K562 (cell line): ENCODE results near the gene USP37. TPM values are rescaled to one million over a fixed set of nuclear protein-coding genes. Genes with fewer than 3 reads are reported as not detected.

Experiments used
- ATAC-seq: fragments of 200-7000 bp; cut with Tn5 transposase; 3 replicates; pipeline ENCODE4 v1.9.1; 2020; ENCODE audit warnings: moderate library complexity
- BruUV-seq: library from RNA; stranded (reverse); fragments of 400-500 nt; replicated peaks from 2 replicates; lab custom pipeline; 2021; lab: Mats Ljungman, UMichigan
- CTCF ChIA-PET: fragments of 300-600 bp; formaldehyde crosslinking; extraction: SDS; loops from one replicate; lab custom pipeline; 2021; ENCODE audit warnings: low intra/inter-chr PET ratio; lab: Yijun Ruan, JAX
- POLR2A ChIA-PET: fragments of 300-600, 350-650 bp; sonication (Branson Sonifier 250); formaldehyde crosslinking; extraction: SDS; loops from one replicate; lab custom pipeline; 2021; ENCODE audit warnings: antibody characterized with exemption, inconsistent platforms; lab: Yijun Ruan, JAX
- DNase-seq, 4 experiments: peaks; one replicate each; pipeline versions ENCODE4 v3.0.0 to v3.0.0-alpha.2; 2011 to 2018; ENCODE audit warnings: low spot score in 3 of 4, mixed read lengths in 3 of 4; ENCODE audit errors: extremely low read depth in 1 of 4
- FAIRE-seq: peaks from 2 replicates; lab custom pipeline; 2011; peaks lifted over from hg19 to GRCh38; lab: Jason Lieb, UNC
- H2AFZ ChIP-seq: 2 replicates; pipeline ENCODE4 v1.6.0; 2011; ENCODE audit warnings: low read depth, low read length, control low read depth, inconsistent platforms
- H3K27ac ChIP-seq: fragments of 200-600 bp; 3 replicates; pipeline ENCODE4 v1.8.0; 2011; ENCODE audit warnings: low read depth, mild to moderate bottlenecking, control low read depth, inconsistent platforms, low read length, moderate library complexity, mixed read lengths; ENCODE audit errors: extremely low read depth
- H3K27me3 ChIP-seq, 2 experiments: fragments of 300-600 bp in 1 of 2; 2 replicates in 1 of 2; 3 replicates in 1 of 2; pipeline versions ENCODE4 v1.6.0 to v1.8.0; 2011; ENCODE audit warnings: inconsistent platforms in 2 of 2, low read length in 2 of 2, mild to moderate bottlenecking in 1 of 2, mixed read lengths in 1 of 2, moderate library complexity in 1 of 2; ENCODE audit not compliant: control insufficient read depth in 2 of 2, insufficient read depth in 2 of 2
- H3K36me3 ChIP-seq: fragments of 300-600 bp; 3 replicates; pipeline ENCODE4 v1.8.0; 2011; ENCODE audit warnings: mild to moderate bottlenecking, low read length, inconsistent platforms; ENCODE audit not compliant: control insufficient read depth, insufficient read depth
- H3K4me1 ChIP-seq, 2 experiments: fragments of 200-600 bp in 1 of 2; replicated peaks in 1 of 2; 2 replicates in 1 of 2; 3 replicates in 1 of 2; pipeline versions ENCODE4 v1.5.1 to v1.8.0; 2011; ENCODE audit warnings: inconsistent platforms in 2 of 2, low read length in 2 of 2, mild to moderate bottlenecking in 1 of 2, mixed read lengths in 1 of 2, moderate library complexity in 1 of 2; ENCODE audit not compliant: control insufficient read depth in 2 of 2, insufficient read depth in 2 of 2
- H3K4me2 ChIP-seq: 2 replicates; pipeline ENCODE4 v1.6.1; 2011; ENCODE audit warnings: low read length, control low read depth, inconsistent platforms, mixed read lengths; ENCODE audit not compliant: insufficient read depth
- H3K4me3 ChIP-seq: fragments of 200-600 bp; sonication (generic), shearing (Covaris generic); 2 replicates; pipeline ENCODE4 v1.5.1; 2016; ENCODE audit warnings: control low read depth, inconsistent platforms
- H3K79me2 ChIP-seq: fragments of 200-600 bp; 3 replicates; pipeline ENCODE4 v1.8.0; 2011; ENCODE audit warnings: low read length, inconsistent platforms; ENCODE audit not compliant: control insufficient read depth, insufficient read depth
- H3K9ac ChIP-seq, 2 experiments: 2 replicates each; pipeline versions ENCODE4 v1.6.0 to v1.6.1; 2011; ENCODE audit warnings: low read depth in 2 of 2, low read length in 2 of 2, control low read depth in 1 of 2, inconsistent platforms in 1 of 2, mild to moderate bottlenecking in 1 of 2, mixed read lengths in 1 of 2; ENCODE audit not compliant: insufficient read depth in 1 of 2
- H3K9me1 ChIP-seq: one replicate; pipeline ENCODE4 v1.6.0; 2011; ENCODE audit warnings: inconsistent platforms, mild to moderate bottlenecking, low read length, moderate library complexity; ENCODE audit not compliant: control insufficient read depth, insufficient read depth
- H3K9me3 ChIP-seq: replicated peaks from 2 replicates; pipeline ENCODE4 v1.5.1; 2011; ENCODE audit warnings: low read depth, low read length, inconsistent platforms; ENCODE audit not compliant: control insufficient read depth, insufficient read depth
- H4K20me1 ChIP-seq: replicated peaks from 2 replicates; pipeline ENCODE4 v1.6.1; 2011; ENCODE audit warnings: low read length, inconsistent platforms, mixed read lengths; ENCODE audit not compliant: control insufficient read depth, insufficient read depth
- CHD1 ChIP-seq: fragments of 200-600 bp; sonication (generic); IDR thresholded peaks from one replicate; pipeline ENCODE4 v1.6.1; 2012; ENCODE audit warnings: mild to moderate bottlenecking, moderate library complexity, low read length, inconsistent platforms
- HNRNPH1 ChIP-seq: fragments of 200-400 bp; formaldehyde crosslinking; optimal IDR thresholded peaks from 2 replicates; pipeline ENCODE3; 2017; ENCODE audit warnings: low read depth, mild to moderate bottlenecking, low read length, moderate library complexity
- MYNN ChIP-seq, 2 experiments: sonication (generic); formaldehyde crosslinking in 1 of 2; IDR thresholded peaks; 2 replicates each; pipeline versions ENCODE4 v1.5.0 to v1.6.1; 2016 to 2020; ENCODE audit warnings: antibody characterized with exemption in 1 of 2, missing genetic modification reagents in 1 of 2
- RBBP5 ChIP-seq: fragments of 200-600 bp; sonication (generic); IDR thresholded peaks from 2 replicates; pipeline ENCODE4 v1.6.1; 2012; ENCODE audit warnings: borderline replicate concordance, mild to moderate bottlenecking, low read length, control low read depth, inconsistent platforms; ENCODE audit not compliant: insufficient read depth, poor library complexity, severe bottlenecking
- ZBTB2 ChIP-seq: fragments of 450-650 bp; IDR thresholded peaks from 2 replicates; pipeline ENCODE4 v1.6.1; 2016; ENCODE audit warnings: antibody characterized with exemption
- ZKSCAN1 ChIP-seq: fragments of 150-350 bp; IDR thresholded peaks from 2 replicates; pipeline ENCODE4 v1.6.1; 2016; ENCODE audit warnings: low read depth, low read length
- ZNF316 ChIP-seq: fragments of 450-650 bp; IDR thresholded peaks from 2 replicates; pipeline ENCODE4 v1.6.1; 2016
- ZNF507 ChIP-seq: conservative IDR thresholded peaks from 2 replicates; pipeline ENCODE4 v1.6.1; 2017; ENCODE audit warnings: missing genetic modification characterization, missing compliant biosample characterization
- WGBS: fragments of 100-300 bp; shearing (Covaris generic); methylation state at CpG from one replicate; pipeline ENCODE4 v1.1.6; 2016; ENCODE audit warnings: low coverage, mixed read lengths; ENCODE audit not compliant: insufficient coverage; ENCODE audit errors: missing lambda C conversion rate; 5-methylcytosine and 5-hydroxymethylcytosine counted together
- in situ Hi-C: fragments of 300-500 bp; cut with MboI; formaldehyde crosslinking; loops from 4 replicates; pipeline ENCODE4 v1.15.0; 2018; ENCODE audit warnings: inconsistent platforms, mixed read lengths
- intact Hi-C: fragments of 100-400 bp; cut with micrococcal nuclease; formaldehyde crosslinking; loops from 2 replicates; pipeline ENCODE4 v1.14.2; 2022
- polyA plus RNA-seq, 8 experiments: library from polyadenylated mRNA; depleted of rRNA in 4 of 8; stranded (reverse) in 5 of 8; unstranded in 3 of 8; fragments of >200 nt; fragmentation: Nextera tagmentation in 2 of 8; fragmentation: Illumina TruSeq in 1 of 8; extraction: Ambion mirVana in 2 of 8; extraction: Trizol in 1 of 8; gene quantifications; 2 replicates each; pipeline versions ENCODE4 v1.2.1 to v1.2.3, GENCODE V29; 2011 to 2014; ENCODE audit warnings: inconsistent platforms in 1 of 8, missing spikeins in 1 of 8
- total RNA-seq, 7 experiments: library from RNA; depleted of rRNA in 6 of 7; stranded (reverse); fragments of >200 nt in 6 of 7; fragmentation: Illumina TruSeq in 2 of 7; extraction: Trizol in 2 of 7; gene quantifications; 2 replicates each; pipeline versions ENCODE4 v1.2.1 to v1.2.3, GENCODE V29; 2011 to 2021; ENCODE audit warnings: low replicate concordance in 1 of 7
- TF ChIP-seq, protein P1 (sequence below): fragments of 450-650 bp; IDR thresholded peaks from 2 replicates; pipeline ENCODE4 v1.6.1; 2016; ENCODE audit warnings: missing biosample characterization, missing genetic modification characterization
- TF ChIP-seq, protein P2 (sequence below): fragments of 250-450 bp; sonication (Bioruptor Pico); IDR thresholded peaks from 2 replicates; pipeline ENCODE4 v1.4.0; 2020; ENCODE audit warnings: mild to moderate bottlenecking, moderate library complexity
- TF ChIP-seq, protein P3 (sequence below): IDR thresholded peaks from 2 replicates; pipeline ENCODE4 v1.6.1; 2016; ENCODE audit warnings: missing genetic modification characterization, missing compliant biosample characterization

USP37 gene
- total and polyA plus RNA-seq, 9 of the 15 experiments (the other 6 are each of a cell fraction or from before 2014, with no cell fraction given), result 2.0 to 14.2 (median 8.5) TPM

DNA sequence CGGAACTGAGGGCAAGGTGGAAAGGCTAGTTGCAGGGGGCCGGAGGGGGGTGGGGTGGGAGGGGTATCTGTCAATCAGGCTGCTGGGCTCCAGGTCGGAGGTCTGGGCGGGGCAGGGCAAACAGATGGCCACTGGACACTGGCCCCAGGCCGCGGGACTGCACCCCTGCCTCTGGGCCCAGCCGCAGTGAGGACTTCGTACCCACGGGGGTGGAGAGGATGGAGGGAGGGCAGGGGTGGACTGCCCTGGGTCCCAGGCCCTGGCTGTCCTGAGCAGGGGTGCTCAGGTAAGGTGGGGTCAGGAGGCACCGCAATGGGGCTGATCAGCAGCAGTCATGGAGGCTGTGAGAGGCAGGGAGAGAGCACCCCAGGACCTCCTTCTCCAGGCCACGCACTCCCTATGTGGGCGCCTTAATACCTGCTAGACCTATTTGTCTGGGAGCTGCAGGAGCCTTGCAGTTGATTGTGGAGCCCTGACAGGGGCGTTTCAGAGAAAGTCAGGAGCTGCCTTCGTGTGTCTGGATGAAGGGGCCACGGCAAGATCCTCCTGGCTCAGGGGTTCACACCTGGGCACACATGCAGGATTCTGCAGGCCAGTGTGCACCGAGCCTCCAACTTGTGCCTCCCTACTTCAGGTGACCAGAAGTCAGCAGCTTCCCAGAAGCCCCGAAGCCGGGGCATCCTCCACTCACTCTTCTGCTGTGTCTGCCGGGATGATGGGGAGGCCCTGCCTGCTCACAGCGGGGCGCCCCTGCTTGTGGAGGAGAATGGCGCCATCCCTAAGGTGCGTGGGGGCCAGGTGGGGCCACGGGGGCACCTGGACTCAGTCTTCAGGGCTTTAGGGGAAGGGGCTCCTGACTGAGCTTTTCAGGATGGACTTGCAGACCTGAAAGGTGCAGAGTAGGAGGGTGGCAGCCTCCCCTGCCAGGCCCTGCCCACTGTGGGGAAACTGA lies 166.9 kb downstream of the USP37 start:
- no peaks in the 10 kb centered on the region for H3K9me3 ChIP-seq
- H3K9me1 ChIP-seq, result no peaks in the 10 kb centered on the region
- H3K4me3 ChIP-seq, result peak overlapping the region; percentile 57
- no peaks in the 10 kb centered on the region for H4K20me1 ChIP-seq
- WGBS, result 39% methylated on average over 14 of the region's 24 CpGs
- H3K9ac ChIP-seq, result peak overlapping the region; percentile 83 to 94
- peaks cover 46% of the 10 kb centered on the region; the same call in 2 of the 3 replicates for H3K36me3 ChIP-seq
- FAIRE-seq (no peak), DNase-seq (peak; percentile 42 to 61 (median 52)), ATAC-seq (0 out of 3 replicates have a peak, but pooled peaks have one; percentile 0)
- H3K4me2 ChIP-seq, result peak overlapping the region; percentile 69
- peaks cover 59% of the 10 kb centered on the region for H3K79me2 ChIP-seq
- peak overlapping the region; percentile 90; the same call in 2 of the 3 replicates for H3K27ac ChIP-seq
- in situ Hi-C loops (no loop called here), intact Hi-C loops (loop anchor here (10.0 kb wide), 1 partner anchor 244 kb away; no protein-coding TSS in a partner anchor)
- POLR2A ChIA-PET, result interaction anchor here (0.6 to 0.9 kb wide), 5 partner anchors 33 to 307 kb away, joined by 3 to 4 read pairs (median 3); no protein-coding TSS in a partner anchor
- no TSS peak for BruUV-seq
- CTCF ChIA-PET, result interaction anchor here (1.5 kb wide), 1 partner anchor 100 kb away, joined by 7 read pairs; no protein-coding TSS in a partner anchor
- no peak overlapping the region for H2AFZ ChIP-seq
- H3K27me3 ChIP-seq, result no peaks in the 10 kb centered on the region
- peaks cover 21 to 83% of the 10 kb centered on the region in 2 experiments; a peak in 4 of 5 replicates for H3K4me1 ChIP-seq
- TF ChIP-seq, protein P1, sequence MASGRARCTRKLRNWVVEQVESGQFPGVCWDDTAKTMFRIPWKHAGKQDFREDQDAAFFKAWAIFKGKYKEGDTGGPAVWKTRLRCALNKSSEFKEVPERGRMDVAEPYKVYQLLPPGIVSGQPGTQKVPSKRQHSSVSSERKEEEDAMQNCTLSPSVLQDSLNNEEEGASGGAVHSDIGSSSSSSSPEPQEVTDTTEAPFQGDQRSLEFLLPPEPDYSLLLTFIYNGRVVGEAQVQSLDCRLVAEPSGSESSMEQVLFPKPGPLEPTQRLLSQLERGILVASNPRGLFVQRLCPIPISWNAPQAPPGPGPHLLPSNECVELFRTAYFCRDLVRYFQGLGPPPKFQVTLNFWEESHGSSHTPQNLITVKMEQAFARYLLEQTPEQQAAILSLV (tag), result no peak
- TF ChIP-seq, protein P2, sequence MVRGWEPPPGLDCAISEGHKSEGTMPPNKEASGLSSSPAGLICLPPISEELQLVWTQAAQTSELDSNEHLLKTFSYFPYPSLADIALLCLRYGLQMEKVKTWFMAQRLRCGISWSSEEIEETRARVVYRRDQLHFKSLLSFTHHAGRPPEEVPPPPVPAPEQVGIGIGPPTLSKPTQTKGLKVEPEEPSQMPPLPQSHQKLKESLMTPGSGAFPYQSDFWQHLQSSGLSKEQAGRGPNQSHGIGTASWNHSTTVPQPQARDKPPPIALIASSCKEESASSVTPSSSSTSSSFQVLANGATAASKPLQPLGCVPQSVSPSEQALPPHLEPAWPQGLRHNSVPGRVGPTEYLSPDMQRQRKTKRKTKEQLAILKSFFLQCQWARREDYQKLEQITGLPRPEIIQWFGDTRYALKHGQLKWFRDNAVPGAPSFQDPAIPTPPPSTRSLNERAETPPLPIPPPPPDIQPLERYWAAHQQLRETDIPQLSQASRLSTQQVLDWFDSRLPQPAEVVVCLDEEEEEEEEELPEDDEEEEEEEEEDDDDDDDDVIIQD (CRISPR knock-in tag), result no peak
- peak; percentile 6 for TF ChIP-seq RBBP5
- no peak for TF ChIP-seq ZBTB2
- no peak for TF ChIP-seq CHD1
- no peak for TF ChIP-seq HNRNPH1
- TF ChIP-seq ZNF316, result no peak
- TF ChIP-seq, protein P3, sequence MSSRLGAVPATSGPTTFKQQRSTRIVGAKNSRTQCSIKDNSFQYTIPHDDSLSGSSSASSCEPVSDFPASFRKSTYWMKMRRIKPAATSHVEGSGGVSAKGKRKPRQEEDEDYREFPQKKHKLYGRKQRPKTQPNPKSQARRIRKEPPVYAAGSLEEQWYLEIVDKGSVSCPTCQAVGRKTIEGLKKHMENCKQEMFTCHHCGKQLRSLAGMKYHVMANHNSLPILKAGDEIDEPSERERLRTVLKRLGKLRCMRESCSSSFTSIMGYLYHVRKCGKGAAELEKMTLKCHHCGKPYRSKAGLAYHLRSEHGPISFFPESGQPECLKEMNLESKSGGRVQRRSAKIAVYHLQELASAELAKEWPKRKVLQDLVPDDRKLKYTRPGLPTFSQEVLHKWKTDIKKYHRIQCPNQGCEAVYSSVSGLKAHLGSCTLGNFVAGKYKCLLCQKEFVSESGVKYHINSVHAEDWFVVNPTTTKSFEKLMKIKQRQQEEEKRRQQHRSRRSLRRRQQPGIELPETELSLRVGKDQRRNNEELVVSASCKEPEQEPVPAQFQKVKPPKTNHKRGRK, result no peak
- no peak for TF ChIP-seq MYNN (IDR thresholded peaks at IDR 0.05)
- TF ChIP-seq MYNN (CRISPR knock-in tag; IDR thresholded peaks at IDR 0.05), result no peak
- no peak for TF ChIP-seq ZKSCAN1
- TF ChIP-seq ZNF507 (tag), result no peak
